HTERT RPE-1 (cell line): ENCODE data around the gene RNF182.
"Not testable (repeated sequence)": the region's sequence is repeated elsewhere in the genome, so short reads cannot be mapped to it uniquely, and the experiment has no call there.

Source experiments
- in situ Hi-C: fragments of 300-500 bp; cut with MboI; formaldehyde crosslinking; loops from 4 replicates; pipeline ENCODE4 v1.14.3; 2020; ENCODE audit warnings: low sequenced_read_pairs

RNF182 gene

DNA sequence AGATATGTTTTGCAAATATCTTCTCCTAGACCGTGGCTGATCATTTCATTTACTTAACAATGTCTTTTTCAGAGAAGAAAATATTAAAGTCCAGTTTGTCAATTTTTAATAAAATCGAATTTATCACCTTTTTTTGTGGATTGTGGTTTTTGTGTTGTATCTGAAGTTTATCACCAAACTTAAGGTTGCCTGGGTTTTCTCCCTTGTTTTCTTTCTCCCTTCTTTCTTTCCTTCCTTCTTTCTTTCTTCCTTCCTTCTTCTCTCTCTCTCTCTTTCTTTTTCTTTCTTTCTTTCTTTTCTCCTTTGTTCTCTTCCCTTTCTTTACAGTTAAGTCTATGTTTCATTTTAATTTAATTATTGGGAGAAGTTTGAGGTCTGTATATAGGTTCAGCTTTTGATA, 68.7 kb downstream of the RNF182 start:
- in situ Hi-C loops, result no loop called here

- in situ Hi-C loops, result no loop called here
These were observed 73.6 kb downstream of the RNF182 start for GRCh38 chr6:13998356-13998755.

DNA sequence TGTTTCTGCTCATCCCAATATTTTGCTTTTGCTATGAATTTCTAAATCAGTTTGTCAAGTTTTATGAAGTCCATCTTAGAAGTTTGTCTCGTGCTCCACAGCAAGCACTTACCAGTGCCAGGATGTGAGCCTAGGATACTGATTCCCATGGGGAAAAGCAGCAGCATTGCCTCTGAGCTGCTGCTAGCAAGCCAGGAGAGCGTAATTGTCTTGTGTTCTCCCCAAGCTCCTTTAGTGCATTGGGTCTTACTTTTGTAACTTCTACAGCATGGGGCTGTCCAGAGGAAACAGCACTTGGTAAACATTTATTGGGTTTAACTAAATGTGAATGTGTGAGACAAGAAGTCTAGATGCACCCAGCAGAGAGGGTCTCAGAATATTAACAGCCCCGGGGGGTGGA, 76.1 kb downstream of the RNF182 start:
- in situ Hi-C loops, result no loop called here

GRCh38 chr6:14001329-14002012, 76.7 kb downstream of the RNF182 start:
- in situ Hi-C loops, result no loop called here

GRCh38 chr6:14002176-14002947, 77.6 kb downstream of the RNF182 start:
- in situ Hi-C loops, result no loop called here

DNA sequence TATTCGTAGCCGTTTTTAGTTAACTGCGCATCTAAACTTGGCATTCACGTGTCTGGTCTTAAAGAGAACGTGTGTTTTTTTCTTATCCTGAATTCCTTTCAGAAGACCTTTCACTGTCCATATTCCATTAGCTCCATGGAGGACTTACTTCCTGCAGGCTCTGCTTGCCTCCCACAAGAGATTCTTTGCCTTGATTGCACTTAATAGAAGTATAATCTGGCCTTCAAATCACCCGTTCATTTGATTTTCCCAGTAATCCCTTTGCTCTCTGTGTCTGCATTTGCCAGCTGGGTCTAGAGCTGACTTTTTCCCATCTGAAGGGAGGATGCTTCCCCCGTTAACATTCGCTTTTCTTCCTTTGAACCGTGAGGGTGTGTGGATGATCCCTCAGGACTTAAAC, 79.5 kb downstream of the RNF182 start:
- in situ Hi-C loops, result no loop called here

GRCh38 chr6:14008809-14009208, 84.1 kb downstream of the RNF182 start:
- in situ Hi-C loops, result no loop called here

DNA sequence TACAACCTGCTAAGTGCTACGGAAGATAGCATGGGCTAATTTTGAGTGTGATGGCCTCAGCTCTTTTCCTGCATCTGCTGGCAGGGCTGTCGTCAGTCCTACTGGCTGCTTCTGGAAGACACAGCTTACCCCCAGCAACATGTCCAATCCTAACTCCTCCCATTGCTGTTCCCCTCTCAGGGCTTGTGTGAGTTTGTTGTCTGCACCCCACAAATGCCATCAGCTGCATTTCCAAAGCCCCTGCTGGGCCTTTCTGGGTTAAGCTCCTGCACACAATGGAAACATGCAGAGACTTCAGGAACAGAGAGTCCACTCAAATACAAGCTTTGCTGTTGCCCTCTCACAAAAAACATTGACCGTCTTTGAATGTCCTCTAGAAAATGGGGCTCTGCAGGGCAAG, 84.7 kb downstream of the RNF182 start:
- in situ Hi-C loops, result no loop called here

DNA sequence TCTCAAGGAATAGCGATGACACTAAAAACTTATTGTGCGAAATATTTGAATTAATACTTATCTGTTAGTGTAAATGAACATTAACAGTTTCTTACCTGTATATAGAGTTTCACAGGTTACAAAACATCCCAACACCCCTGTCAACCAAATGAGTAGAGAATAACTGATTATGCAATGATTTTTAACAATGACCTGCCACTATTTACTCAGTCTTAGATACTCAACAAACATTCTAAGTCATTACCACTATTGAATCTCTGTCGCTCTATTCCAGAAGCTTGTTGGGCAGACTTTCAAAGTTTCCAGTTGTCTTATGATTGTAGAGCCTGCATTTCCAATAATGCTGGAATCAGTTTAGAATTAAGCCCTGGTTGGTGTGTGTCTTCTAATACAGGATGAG, 85.5 kb downstream of the RNF182 start:
- in situ Hi-C loops, result no loop called here

DNA sequence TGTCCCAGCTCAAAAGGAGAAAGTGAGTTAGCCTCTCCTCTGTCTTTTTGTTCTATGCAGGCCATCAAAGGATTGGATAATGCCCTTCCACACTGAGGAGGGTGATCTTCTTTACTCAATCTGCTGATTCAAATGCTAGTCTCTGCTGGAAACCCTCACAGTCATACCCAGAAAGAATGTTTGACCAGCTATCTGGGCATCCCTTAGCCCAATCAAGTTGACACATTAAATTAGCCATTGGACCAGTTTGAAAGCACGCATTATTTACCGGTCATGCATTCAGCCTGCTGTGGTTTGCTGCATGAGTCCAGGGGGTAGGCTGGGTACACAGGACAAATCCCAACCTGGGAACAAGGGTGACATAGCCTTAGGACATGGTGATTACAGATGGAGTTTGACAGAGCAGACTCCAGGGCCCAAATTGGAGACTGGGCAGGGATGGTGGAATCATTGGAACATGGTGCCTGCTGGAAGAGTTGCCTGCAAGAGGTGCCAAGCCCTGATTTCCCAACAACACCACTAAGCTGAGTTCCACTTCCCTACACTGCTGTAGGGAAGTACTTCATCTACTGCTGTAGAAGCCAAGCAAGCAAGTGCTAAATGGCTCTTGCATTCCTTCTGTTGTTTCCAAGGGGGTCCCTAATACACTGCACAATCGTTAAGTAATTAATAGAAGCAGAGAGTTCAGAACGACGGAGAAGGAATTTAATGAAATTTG, 87.7 kb downstream of the RNF182 start:
- in situ Hi-C loops, result no loop called here

- in situ Hi-C loops, result no loop called here
These were observed 91.2 kb downstream of the RNF182 start for GRCh38 chr6:14015964-14016363.

- in situ Hi-C loops, result no loop called here
These were observed 91.7 kb downstream of the RNF182 start for GRCh38 chr6:14016432-14016831.

DNA sequence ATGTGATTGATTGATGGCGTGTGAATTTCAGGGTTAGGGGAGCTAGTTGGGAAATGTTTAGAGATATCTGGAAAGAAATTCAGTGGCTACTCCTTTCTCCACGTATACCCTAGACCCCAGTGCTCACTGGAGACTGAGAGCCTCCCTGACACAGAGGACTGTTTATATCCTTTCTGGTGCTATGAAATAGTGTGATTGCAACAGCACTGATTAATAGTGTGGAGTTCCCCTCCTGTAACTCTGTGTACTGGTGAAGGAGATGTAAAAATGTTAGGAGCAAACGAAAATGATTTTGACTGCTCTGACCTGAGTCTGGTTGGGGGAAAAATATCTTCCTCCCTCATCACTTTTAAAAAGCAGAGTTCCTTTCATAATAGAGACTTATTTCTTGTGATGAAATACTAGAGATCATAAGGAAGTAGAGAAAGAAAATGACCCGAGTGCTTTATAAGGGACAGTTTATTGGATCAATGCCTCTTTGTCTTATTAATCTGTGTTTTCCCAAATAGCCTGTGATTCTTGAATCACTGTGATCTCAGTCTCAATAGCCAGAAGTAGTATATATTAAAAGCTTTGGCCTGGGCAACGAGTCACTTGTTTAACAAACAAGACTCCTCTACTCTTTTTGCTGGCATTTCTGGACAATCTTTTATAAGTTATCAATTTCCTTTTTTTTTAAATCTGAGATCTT, 92.3 kb downstream of the RNF182 start:
- in situ Hi-C loops, result no loop called here

GRCh38 chr6:14017626-14018475, 93.1 kb downstream of the RNF182 start:
- in situ Hi-C loops, result no loop called here

DNA sequence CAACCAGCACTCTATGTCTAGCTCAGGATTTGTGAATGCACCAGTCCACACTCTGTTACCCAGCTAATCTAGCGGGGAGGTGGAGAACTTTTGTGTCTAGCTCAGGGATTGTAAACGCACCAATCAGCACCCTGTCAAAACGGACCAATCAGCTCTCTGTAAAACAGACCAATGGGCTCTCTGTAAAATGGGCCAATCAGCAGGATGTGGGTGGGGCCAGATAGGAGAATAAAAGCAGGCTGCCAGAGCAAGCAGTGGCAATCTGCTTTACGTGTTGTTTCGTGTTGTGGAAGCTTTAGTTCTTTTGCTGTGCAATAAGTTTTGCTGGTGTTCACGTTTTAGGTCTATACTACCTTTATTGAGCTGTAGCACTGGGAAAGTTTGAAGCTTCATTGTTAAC, 93.8 kb downstream of the RNF182 start:
- in situ Hi-C loops, result not testable (repeated sequence)

DNA sequence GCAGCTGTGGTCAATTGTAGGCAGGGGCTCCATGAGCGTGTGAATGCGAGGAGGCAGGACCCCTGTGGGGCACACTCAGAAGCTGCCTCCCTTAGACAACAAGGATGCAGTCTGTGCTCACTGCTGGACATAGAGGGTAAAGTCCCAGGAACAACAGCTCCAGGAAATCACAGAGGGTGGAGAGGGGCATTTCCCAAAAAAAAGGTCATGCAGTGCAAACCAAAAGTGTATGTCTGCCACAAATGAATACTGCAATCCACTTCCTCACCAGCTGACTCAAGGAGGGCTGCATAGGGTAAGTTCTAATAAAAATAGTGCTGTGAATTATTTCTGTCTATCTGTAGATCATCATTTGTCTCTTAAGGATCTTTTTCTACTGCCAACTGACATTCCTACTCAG, 95.8 kb downstream of the RNF182 start:
- in situ Hi-C loops, result no loop called here

DNA sequence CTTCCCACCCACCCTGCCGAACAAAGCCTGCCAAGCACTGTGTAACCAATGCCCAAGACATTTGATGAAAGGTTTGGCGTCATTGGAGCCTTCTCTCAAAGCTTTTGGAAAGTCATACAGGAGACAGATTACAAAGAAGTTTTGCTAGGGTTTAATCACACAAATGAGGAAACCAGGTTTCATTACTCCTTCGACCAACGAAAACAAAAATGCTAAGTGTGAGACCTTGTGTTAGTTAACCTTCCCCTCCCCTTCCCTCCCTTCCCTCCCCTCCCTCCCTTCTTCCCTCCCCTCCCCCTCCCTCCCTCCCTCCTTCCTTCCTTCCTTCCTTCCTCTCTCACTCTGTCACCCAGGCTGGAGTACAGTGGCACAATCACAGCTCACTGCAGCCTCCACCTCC, 96.7 kb downstream of the RNF182 start:
- in situ Hi-C loops, result no loop called here

- in situ Hi-C loops, result no loop called here
These were observed 97.9 kb downstream of the RNF182 start for GRCh38 chr6:14022673-14023072.

DNA sequence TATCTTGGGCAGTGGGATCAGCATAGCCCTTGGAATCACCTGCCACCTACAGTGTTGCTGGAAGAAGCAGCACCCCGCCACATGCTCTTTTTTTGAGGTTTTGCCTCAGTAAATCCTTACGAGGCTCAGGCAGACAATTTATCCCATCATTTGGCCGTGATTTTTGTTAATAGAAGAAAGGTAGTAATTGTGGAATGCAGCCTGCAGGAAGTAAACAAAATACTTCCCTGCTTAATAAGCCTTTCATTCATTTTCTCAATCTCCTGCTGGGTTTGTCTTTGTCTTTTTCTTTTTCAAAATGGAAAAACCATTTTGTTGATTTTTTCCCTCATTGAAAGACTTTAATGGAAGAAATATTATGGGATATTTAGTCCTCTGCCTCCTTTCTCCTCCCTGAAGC, 99.1 kb downstream of the RNF182 start:
- in situ Hi-C loops, result no loop called here

DNA sequence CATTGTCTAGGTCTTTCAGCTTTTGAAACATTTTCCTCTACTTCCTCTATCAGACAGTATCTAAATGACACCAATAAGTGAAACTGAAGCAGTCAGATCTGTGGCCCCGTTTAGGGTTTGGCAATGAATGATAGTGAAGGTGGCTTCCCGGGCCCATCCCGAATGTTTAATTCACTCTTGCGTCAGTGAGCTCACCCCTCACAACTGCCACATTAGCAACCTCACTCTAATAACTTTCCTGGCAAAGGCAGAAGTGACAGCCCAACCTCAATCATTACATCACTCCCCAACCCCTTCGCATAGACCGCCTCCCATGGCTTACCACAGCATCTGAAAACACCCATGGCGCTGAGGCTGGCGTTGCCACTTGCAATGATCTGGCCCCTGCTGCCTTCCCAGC, 100.4 kb downstream of the RNF182 start:
- in situ Hi-C loops, result no loop called here
